Measurements from ENCODE around the gene PLCL1. TPM values are rescaled to one million over a fixed set of nuclear protein-coding genes. Genes with fewer than 3 reads are reported as not detected.
"Not testable (repeated sequence)": the region's sequence is repeated elsewhere in the genome, so short reads cannot be mapped to it uniquely, and the experiment has no call there.

The PLCL1 gene
- total RNA-seq, 3 donors from 2014 or later, result 1.6 to 10.6 (median 2.0) TPM

DNA sequence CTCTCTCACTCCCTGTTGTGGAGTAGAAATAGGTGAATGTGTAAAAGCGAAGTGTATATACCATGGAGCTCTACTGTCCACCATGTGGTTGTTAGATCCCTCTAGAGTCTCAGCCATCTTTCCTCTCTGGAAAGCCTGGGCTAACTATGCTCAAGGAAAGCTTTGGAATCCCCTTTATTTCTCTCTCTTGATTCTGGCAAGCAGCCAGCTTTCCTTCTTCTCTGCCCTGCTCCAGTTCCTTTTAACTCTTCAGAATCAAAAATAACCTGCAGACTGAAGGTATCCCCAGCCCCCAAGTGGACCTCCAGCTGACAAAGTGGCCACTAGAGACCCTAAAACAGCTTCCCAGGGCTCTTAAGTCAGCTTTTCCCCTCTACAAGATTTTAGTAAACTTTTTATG lies 381.9 kb downstream of the PLCL1 start:
- ATAC-seq (no peak), DNase-seq (no peak)
- no peaks in the 10 kb centered on the region for H3K36me3 ChIP-seq (ENCODE audit: low read depth)
- H3K4me3 ChIP-seq, result no peak overlapping the region
- TF ChIP-seq, protein P1, sequence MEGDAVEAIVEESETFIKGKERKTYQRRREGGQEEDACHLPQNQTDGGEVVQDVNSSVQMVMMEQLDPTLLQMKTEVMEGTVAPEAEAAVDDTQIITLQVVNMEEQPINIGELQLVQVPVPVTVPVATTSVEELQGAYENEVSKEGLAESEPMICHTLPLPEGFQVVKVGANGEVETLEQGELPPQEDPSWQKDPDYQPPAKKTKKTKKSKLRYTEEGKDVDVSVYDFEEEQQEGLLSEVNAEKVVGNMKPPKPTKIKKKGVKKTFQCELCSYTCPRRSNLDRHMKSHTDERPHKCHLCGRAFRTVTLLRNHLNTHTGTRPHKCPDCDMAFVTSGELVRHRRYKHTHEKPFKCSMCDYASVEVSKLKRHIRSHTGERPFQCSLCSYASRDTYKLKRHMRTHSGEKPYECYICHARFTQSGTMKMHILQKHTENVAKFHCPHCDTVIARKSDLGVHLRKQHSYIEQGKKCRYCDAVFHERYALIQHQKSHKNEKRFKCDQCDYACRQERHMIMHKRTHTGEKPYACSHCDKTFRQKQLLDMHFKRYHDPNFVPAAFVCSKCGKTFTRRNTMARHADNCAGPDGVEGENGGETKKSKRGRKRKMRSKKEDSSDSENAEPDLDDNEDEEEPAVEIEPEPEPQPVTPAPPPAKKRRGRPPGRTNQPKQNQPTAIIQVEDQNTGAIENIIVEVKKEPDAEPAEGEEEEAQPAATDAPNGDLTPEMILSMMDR (IDR thresholded peaks at IDR 0.05), result no peak
- H3K9me3 ChIP-seq, result no peaks in the 10 kb centered on the region
- intact Hi-C loops (cut with DNase I, micrococcal nuclease), result no loop called here
- no peaks in the 10 kb centered on the region for H3K4me1 ChIP-seq (ENCODE audit: low read depth)

DNA sequence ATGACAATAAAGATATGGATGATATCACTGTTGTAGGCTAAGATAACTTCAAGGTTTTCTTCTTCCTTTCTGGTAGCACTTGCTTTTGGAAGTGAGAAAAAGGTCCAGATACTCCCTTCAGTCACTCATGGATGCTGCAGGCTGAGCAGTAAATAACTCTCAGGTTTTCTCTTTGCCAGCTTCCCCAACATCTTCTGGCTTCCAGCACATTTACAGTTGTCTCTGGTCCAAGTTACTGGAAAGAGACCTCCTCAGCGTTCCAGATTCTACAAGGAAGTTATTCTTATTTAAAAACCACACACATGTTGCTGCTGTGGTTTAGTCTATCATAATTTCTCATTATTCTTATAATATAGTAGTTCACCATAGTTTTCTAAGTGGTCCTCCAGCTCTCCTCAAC lies 383.4 kb downstream of the PLCL1 start:
- Histone ChIP-seq H3K4me1 (ENCODE audit: low read depth) (no peaks in the 10 kb centered on the region), H3K9me3 (no peaks in the 10 kb centered on the region), H3K4me3 (no peak overlapping the region), H3K36me3 (ENCODE audit: low read depth) (no peaks in the 10 kb centered on the region)
- intact Hi-C loops (cut with DNase I, micrococcal nuclease), result no loop called here
- no peak for DNase-seq
- ATAC-seq, result no peak
- TF ChIP-seq, protein P1 (IDR thresholded peaks at IDR 0.05), result no peak

DNA sequence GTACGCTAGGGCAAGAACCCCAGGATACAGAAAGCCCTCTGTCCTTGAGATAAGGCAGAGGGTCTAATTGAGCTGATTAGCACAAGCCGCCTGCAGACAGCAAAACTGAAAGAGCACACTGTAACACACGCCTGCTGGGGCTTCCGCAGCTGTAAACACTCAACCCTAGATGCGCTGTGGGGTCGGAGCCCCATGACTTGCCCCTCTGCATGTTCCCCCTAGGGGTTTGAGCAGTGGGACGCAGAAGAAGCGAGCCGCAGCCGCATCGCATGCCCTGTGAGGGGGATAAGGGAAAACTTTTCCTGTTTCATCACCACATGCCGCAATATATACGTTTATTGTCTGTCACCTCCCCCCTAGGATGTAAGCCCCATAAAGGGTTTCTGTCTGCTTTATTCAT lies 384.6 kb downstream of the PLCL1 start:
- intact Hi-C loops (cut with DNase I, micrococcal nuclease), result no loop called here
- ATAC-seq (no peak), DNase-seq (no peak)
- Histone ChIP-seq H3K9me3 (no peaks in the 10 kb centered on the region), H3K4me3 (no peak overlapping the region), H3K36me3 (ENCODE audit: low read depth) (no peaks in the 10 kb centered on the region), H3K4me1 (ENCODE audit: low read depth) (no peaks in the 10 kb centered on the region)
- TF ChIP-seq, protein P1 (IDR thresholded peaks at IDR 0.05), result no peak

DNA sequence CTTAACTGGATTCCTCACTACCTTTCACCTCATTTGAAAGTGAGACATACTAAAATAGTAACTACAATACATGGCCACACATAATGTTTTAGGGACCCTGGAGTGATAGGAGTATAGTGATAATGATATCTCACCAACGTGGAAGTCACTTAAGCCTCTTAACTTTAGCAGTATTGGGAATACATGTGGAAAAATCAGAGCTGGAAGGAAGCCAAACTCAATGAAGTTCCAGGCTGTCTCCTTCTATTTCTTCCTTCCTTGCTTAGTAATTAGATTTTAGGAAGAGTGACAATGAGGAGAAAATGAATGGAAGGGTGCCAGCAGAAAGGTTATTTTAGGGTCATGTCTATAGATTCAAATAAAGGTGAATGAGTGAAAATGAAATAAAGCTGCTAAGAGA lies 387.3 kb downstream of the PLCL1 start:
- ATAC-seq, result no peak
- H3K4me1 ChIP-seq (ENCODE audit: low read depth), result no peaks in the 10 kb centered on the region
- H3K4me3 ChIP-seq, result no peak overlapping the region
- H3K9me3 ChIP-seq, result no peaks in the 10 kb centered on the region
- TF ChIP-seq, protein P1 (IDR thresholded peaks at IDR 0.05), result no peak
- H3K36me3 ChIP-seq (ENCODE audit: low read depth), result no peaks in the 10 kb centered on the region
- no peak for DNase-seq
- intact Hi-C loops (cut with DNase I, micrococcal nuclease), result no loop called here

DNA sequence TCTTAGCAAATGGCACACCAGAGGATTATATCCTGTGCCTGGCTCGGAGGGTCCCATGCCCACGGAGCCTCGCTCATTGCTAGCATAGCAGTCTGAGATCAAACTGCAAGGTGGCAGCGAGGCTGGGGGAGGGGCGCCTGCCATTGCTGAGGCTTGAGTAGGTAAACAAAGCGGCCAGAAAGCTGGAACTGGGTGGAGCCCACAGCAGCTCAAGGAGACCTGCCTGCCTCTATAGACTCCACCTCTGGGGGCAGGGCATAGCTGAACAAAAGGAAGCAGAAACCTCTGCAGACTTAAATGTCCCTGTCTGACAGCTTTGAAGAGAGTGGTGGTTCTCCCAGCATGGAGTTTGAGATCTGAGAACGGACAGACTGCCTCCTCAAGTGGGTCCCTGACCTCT lies 392.2 kb downstream of the PLCL1 start:
- ATAC-seq; DNase-seq; H3K9me3 ChIP-seq; H3K4me3 ChIP-seq; intact Hi-C loops (cut with DNase I, micrococcal nuclease); H3K36me3 ChIP-seq (ENCODE audit: low read depth); H3K4me1 ChIP-seq (ENCODE audit: low read depth): not testable (repeated sequence)

Other genes starting within 250 kb of the PLCL1 start
- gene RFTN2, start 129.0 kb upstream of the PLCL1 start, total RNA-seq, result 1 to 10 TPM; 1.9 to 5.5 (median 2.0) TPM
- 10 to 100 TPM in 2 of 3 donors, 1 to 10 TPM in 1; 7.7 to 11.2 (median 10.3) TPM for gene MARS2, start 99.2 kb upstream of the PLCL1 start, total RNA-seq
- under 1 TPM in 1 of 3 donors, not detected in 2; 0.14 TPM for gene BOLL, start 19.3 kb upstream of the PLCL1 start, total RNA-seq

All from mucosa of descending colon (tissue), 3 donors.